Jurkat, Clone E6-1 (cell line): ENCODE data around the gene DSCAML1.

Source experiments
- DNase-seq: peaks from one replicate; pipeline ENCODE4 v3.0.0-alpha.2; 2011; ENCODE audit warnings: low read depth, low spot score
- H3K4me3 ChIP-seq: 2 replicates; pipeline ENCODE4 v1.5.1; 2011; ENCODE audit warnings: mild to moderate bottlenecking, low read length, control low read depth, moderate library complexity

Gene DSCAML1

DNA sequence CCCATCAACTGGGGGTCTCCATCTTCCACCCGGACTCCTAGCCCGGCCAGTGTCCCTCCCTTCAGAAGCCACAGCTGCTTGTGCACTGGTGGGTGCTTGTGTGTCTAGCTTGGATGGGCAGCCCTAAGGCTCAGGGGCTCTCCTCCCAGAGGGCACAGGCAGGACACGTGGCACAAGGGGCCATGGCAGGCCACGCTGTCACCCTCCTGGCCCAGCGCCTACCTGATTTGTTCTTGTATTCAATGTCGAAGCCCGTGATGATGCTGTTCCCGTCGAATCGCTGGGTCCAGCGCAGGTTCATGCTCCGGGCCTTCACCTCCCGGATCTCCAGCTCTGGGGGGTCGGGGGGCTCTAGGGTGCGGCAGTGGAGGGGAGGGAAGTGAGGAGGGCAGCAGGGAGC lies 316.8 kb downstream of the DSCAML1 start:
- no peak for DNase-seq
- no peak overlapping the region for H3K4me3 ChIP-seq

DNA sequence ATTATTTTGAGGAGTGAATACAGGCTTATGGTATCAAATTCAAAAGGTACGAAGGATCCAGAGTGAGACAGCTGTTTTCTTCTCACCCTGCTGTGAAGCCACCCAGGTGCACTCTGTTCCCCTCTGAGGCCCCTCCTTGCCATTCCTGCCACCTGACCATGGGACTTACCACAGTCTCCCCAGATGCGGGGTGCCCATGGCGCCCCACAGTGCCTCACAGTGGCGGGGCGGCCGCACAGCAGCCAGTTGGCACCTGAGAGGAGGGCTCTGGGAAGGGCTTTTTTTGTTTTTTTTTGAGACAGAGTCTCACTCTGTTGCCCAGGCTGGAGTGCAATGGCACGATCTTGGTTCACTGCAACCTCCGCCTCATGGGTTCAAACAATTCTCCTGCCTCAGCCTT lies 317.6 kb downstream of the DSCAML1 start:
- no peak for DNase-seq
- H3K4me3 ChIP-seq: no peak overlapping the region

DNA sequence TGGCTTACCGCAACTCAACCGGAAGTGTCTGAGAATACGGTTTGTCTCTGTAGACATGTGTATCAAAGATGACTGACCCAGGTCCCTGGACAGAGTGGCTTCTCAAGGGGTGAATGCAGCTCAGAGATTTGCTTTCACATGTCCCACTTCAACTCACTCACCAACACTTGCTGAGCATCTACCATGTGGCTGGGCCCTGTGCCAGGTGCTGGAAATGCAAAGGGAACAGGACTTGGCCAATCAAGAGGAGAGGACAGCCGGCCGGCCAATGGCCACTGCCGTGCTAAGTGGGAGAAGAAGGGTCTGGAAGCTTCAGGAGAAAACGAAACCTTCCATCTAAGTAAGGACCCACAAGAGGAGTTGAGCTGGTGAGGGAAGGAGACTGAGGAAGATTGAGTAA lies 318.1 kb downstream of the DSCAML1 start:
- H3K4me3 ChIP-seq: no peak overlapping the region
- DNase-seq: no peak

DNA sequence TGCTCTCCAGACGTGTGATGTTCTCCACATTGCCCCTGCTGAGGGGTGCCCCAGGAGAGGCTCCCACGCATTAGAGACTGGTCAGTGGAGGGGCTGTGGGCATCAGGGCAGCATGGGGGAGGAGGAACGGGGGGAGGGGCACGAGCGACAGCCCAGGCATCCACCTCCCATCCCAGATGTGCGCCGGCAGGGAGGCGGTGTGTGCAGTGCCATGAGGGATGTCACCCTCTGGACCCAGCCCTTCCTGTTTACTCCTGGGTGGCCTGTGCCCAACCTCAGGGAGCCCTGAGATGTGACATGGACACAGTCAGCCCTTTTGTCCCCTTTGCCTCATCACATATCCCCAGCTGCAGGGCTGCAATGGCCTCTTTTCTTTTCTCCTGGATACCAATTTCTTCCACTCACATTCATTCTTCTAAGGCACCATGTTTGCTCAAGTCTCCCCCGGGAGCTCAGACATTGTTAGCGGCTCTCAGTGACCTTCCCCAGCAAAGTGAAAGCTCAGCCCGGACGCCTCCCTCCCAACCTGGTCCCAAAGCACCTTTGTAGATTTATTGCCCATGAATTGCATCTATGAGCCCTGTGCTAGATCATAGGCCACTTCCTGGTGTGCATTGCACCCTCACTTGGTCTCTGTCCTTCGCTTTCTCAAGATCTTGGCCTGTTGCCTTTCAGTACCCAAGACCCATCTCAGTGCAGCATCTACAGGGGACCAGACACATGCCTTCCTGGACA lies 318.7 kb downstream of the DSCAML1 start:
- no peak for DNase-seq
- no peak overlapping the region for H3K4me3 ChIP-seq

DNA sequence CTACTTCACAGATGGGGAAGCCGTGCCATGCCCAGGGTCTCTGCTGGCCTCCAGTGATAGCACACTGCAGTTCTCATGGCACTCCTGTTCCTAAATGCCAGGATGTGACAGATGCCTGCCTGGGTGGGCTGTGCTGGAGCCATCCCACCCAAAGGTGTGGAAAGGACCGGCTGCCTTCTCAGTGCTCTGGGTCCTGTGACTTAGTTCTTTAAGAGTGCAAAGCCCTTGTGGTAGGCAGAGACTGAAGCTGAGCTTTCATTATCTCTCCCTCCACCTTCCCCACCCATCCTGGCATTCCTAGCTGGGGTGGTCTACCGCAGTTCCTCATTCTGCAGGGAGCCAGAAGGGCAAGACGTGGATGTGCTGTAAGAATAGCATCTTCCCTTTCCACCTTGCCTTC lies 319.3 kb downstream of the DSCAML1 start:
- DNase-seq: no peak
- no peak overlapping the region for H3K4me3 ChIP-seq

DNA sequence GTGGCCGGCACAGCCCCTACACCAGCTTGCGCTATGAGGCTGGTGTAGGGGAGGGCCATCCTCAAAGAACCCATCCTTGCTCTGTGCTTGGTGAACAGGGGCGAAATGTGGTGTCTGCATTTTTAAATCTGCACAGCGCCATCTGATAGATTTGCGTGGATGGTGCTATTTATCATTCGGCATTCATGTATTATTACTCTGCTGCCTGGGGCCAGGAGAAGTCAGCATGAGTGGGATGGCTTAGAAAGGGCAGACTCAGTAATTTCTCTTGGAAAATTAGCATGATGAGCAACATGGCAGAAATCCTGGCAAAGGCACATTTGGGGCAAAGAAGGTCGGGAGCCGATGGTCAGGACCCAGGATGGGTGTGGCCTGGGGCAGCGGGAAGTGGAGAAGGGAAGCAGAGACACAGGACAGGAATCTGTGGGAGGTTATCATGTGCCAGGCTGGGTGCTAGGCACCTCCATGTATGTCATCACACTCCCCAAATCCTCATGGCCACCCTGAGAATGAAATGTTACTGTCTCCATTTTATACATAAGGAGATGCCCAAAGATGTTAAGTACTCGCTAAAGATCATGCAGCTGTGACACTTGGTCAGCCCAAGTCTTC lies 320.4 kb downstream of the DSCAML1 start:
- no peak overlapping the region for H3K4me3 ChIP-seq
- DNase-seq: no peak

DNA sequence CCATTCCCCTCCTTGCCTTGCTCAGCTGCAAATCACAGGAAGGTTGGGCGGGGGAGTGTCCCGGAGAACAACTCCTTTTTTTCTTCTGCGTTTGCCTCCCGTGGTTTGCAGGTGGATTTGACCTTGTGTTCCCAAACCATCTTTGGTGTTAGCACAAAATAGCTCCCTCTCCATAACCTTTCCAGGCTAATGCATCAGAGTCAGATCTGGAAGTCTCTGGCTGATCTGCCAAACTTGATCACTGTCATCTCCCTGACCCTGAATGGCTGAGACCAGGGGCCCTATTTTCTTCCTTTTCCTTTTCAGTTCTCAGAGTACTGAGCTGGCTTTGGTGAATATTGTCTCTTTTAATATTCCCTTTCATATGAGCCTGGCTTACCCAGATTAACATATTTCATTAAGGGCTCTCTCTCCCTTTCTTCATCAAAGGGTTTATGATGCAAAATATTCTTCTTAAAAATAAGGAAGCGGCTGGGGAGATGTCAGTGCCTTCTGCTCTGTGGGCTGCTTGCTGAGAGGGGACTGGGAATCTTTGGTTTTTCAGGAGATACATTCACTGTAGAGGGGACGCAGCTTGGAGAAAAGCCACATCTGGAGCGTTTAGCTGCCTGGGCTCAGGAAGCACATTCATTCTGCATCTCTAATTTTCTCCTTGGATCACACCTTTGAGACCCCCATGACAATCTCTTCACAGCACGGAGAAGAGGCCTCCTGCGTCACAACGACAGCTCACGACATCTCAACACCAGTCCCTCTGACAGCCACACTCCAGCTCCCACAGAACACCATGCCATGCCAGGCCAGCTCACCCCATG lies 321.1 kb downstream of the DSCAML1 start:
- no peak overlapping the region for H3K4me3 ChIP-seq
- DNase-seq: no peak

DNA sequence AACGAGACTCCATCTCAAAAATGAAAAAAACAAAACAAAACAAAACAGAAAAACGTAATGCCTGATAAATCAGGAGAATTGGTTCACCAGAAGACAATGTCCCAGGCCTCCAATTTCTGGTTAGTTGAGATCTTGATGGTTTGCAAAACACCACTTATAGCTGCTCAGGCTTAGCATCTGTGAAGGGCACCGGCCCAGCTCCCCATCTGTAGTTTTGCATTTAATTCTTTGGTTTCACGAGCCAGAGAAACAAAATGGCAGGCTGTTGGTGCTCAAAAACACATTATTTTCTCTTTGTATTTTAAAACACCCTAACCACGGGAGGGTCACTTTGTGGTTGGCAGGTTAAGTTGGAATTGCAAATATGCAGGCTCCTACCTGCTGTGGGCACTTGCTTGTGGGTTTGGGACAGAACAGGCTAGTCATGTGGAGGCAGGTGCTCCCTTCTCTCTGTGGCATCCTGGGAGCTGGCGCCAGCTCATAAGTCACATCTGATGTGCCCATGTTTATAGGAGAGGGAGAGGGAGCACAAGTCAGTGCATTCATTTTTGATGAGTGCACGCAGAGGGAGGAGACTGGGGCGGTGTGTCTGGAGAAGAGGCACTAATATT lies 323.4 kb downstream of the DSCAML1 start:
- no peak for DNase-seq
- H3K4me3 ChIP-seq: no peak overlapping the region

DNA sequence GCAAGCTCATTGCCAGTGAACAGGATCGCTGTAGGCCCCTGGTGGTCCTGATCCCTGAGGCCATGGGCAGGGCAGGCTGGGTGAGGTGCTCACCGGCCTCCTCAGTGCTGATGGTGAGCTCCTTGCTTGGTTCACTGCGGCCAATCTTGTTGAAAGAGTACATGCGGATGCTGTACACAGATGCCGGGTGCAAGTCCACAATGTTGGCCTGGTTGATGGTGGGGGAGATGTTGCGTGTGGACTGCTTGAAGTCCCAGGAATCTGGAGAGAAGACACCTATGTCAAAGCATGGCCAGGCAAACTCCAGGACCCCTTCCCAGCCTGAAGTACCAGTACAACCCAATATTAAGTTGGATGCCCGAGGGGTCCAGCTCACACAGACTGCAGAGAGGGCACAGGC lies 325.2 kb downstream of the DSCAML1 start:
- H3K4me3 ChIP-seq: no peak overlapping the region
- DNase-seq: no peak

DNA sequence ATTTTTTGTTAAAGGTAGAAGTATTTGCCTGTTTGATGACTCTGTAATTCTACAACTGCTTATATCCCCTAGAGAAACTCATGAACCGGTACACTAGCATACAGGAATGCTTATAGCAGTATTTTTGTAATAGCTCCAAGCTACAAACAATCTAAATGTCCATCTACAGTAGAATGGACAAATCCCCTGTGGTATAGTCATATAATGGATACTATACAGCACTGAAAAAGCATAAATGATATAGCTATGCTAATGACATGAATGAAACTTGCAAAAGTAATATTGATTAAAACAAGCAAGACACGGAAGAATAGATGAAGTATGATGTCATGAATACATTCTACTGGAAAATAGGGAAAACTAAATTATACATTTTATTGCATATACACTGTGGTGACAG lies 326.4 kb downstream of the DSCAML1 start:
- DNase-seq: no peak
- no peak overlapping the region for H3K4me3 ChIP-seq

DNA sequence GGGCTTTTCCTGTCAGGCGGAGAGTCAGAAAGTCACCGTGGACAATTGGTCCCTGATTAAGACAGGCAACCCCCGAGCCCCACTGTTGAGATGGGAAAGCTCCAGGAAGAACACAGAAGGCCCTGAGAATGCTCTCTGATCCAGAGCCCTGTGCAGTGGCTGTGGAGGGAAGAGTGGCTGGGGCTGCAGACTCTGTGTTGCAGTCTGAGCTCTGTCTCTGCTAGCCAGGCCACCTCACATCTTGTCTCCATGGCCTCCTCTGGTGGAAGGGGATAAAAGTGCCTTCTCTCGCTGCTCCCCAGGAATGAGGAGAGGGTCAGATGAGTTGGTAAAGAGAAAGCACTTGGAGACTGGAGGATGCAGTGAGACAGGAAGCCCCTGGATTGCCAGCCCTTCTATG lies 328.1 kb downstream of the DSCAML1 start:
- no peak overlapping the region for H3K4me3 ChIP-seq
- DNase-seq: no peak

DNA sequence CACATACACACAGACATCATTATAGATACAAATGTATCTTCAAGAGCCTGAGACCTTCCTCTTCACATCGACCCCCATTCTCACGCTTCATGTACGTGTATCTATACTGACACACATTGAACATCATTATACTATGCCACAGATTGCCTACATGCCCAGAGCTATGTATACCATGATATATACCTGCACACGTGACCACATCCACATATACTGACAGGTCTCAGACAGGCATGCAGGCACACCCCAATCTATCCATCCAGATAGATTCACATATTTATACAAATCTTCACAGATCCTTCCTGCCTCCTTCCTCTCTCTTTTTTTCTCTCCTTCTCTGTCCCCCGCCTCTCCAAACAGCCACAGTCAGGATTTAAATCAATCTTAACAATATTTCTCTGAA lies 329.2 kb downstream of the DSCAML1 start:
- H3K4me3 ChIP-seq: no peak overlapping the region
- DNase-seq: no peak

DNA sequence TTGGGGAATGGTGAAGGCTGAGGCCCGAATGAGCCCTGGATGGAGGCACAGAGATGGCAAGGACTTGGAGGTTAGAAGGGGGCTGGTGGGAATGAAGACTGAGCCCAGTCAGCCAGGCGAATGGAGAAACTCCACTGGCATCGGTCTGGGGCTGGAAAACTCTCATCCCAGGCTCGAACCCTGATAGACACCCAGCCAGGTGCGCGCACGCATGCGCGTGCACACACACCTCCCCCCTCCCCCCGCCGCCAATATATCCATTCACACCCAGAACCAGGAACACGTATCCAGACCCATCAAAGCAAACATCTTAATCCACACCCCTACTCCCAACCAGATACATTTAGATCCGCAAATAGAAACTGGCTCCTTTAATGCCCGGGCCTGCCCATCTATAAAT lies 330.1 kb downstream of the DSCAML1 start:
- no peak for DNase-seq
- H3K4me3 ChIP-seq: no peak overlapping the region

DNA sequence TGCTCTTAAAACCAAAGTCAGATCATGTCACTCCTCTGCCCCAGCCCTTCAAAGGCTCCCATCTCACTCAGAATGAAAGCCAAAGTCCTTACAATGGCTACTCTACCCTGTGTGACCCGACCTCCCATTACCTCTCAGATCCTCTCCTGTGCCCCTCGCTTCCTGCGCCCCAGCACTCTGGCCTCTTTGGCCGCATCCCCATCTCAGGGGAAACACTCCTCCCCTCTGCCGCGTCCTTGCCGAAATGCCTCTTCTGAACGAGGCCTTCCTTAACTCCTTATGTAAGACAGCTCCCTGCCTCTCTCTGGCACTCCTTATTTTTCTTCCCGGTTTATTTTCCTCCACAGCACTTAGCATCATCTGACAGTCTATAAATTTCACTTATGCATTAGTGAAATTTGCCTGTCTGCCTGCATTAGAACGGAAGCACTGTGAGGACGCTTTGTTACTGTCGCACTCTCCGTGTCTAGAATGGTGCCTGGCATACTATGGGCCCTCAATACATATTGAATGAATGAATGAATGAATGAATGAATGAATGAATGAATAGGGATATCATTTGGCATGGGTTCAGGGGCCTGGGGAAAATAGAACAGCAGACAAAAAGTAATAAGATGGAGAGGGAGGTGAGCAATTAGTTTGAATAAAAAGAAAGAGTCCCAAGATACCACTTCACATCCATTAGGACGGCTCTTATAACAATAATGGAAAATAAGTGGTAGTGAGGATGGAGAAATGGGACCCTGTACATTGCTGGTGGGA lies 331.6 kb downstream of the DSCAML1 start:
- no peak for DNase-seq
- no peak overlapping the region for H3K4me3 ChIP-seq

DNA sequence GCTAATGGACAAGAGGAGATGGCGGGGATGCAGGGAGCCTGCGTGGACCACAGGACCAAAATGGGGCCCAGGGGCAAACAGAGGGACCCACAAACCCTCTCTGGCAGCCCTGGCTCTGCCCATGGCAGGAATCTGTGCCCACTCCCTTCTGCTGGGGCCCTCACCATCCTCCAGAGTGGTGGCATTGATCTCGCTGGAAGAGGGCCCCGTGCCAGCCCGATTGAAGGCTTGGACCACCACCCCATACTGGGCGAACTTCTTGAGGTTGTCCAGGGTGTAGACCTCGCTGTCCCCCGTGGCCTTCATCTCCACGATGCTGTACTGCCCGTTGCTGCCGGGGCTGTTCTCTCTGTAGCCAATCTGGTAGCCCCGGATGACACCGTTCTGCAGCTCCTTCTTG lies 332.2 kb downstream of the DSCAML1 start:
- no peak overlapping the region for H3K4me3 ChIP-seq
- no peak for DNase-seq

DNA sequence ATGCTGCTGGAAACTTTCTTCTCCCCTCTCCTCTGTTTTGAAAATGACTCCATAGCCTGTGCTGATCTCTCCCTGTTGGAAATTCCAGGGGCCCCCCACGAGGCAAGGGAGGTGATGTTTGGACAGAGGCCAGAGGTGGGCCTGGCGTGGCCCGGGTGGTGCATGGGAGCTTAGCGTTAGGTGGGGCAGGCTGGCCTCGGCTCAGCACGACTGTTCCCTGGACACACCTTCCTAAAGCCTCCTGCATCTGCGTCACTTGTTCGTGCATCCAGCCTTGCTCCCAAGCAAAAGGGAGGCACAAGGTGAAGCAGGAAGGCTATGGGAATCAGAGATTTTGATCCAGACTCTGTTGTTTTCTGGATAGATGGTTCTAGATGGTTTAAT lies 334.2 kb downstream of the DSCAML1 start:
- DNase-seq: no peak

DNA sequence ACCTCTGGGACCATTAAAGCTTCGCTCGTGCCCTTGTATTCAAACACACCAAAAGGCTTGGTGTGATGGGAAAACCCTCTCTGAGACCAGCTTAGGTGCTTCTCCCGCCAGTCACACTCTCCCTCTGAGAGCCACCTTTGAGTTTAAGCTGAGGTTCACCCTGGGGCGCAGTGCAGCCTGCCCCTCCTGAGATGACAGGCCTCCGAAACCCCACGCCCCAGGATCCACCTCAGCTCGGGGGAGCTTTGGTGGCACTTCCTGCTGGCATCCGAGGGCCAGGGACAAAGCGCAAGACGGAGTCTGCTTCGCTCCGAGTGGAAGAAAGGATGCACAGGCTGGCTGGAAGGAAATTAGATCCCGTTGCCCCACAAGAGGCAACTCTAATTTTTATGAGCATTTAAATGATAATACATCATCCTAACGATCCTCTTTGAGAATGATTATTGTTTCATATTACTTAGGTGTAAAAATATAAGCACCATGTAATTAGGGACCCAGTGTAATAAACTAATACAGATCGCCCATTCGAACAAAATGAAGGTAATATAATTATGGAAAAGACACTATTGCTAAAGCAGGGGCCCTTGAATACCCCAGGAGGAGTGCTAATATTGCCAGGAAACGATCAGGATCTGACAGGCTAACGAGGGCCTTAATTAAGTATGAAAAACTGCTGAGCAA lies 334.7 kb downstream of the DSCAML1 start:
- DNase-seq: no peak
- no peak overlapping the region for H3K4me3 ChIP-seq

More for the DNA sequence above, 334.2 kb downstream of the DSCAML1 start:
- no peak overlapping the region for H3K4me3 ChIP-seq

DNA sequence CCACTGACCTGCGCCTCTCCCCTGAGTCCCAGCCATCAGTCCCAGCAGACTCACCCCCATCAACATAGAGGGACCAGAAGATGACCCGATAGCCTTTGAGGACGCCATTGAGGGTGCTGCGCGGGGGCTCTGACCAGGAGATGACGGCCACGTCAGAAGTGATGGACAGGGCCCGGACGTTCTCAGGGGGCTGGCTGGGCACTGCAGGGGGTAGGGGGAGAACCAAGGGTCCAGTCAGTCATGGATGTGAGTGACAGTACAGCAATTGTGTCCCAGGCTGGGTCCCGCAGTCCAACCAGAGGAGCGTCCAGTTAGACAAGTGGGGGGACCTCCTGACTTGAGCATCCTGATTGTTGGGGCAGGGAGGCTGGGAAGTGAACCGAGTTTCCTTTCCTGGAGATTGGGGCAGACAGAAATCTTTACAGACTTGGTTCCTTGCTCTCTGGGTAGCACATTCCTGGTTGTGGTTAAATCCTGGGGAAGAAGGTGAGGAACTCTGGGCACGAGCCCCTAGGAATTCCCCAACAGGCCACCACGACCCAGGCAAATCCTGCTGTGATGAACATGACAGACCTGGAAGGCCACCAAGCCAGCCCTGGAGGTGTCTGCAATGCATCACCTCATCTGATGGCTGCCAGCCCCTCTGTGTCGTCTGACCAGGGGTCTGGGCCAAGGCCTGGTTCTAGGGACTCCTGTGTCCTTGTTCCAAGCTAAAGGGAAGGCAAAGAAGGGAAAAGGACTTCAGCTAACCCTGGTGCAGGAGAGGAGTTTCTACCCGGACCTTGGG lies 335.4 kb downstream of the DSCAML1 start:
- no peak for DNase-seq
- no peak overlapping the region for H3K4me3 ChIP-seq
